ENCODE measurements around the gene TMEM143.

DNA sequence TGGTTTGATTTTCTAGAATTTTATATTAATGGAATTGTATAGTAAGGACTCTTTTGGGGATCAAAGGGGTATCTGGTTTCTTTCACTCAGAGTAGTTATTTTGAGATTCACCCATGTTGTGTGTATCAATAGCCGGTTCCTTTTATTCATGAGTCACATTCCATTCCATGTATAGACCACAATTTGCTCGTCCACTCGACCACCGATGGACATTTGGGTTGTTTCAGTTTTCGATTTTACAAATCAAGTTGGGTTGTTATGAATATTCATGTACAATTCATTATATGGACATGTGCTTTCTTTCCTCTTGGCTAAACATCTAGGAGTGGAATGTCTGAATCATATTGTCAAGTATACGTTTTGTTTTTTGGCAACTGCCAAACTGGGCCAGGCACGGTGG lies 48.0 kb downstream of the TMEM143 start:
- TF ChIP-seq, protein P1, sequence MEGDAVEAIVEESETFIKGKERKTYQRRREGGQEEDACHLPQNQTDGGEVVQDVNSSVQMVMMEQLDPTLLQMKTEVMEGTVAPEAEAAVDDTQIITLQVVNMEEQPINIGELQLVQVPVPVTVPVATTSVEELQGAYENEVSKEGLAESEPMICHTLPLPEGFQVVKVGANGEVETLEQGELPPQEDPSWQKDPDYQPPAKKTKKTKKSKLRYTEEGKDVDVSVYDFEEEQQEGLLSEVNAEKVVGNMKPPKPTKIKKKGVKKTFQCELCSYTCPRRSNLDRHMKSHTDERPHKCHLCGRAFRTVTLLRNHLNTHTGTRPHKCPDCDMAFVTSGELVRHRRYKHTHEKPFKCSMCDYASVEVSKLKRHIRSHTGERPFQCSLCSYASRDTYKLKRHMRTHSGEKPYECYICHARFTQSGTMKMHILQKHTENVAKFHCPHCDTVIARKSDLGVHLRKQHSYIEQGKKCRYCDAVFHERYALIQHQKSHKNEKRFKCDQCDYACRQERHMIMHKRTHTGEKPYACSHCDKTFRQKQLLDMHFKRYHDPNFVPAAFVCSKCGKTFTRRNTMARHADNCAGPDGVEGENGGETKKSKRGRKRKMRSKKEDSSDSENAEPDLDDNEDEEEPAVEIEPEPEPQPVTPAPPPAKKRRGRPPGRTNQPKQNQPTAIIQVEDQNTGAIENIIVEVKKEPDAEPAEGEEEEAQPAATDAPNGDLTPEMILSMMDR (conservative IDR thresholded peaks at IDR 0.05; ENCODE audit: low read depth, low read length), result no peak
- no peak for TF ChIP-seq EZH2 (IDR thresholded peaks at IDR 0.05; ENCODE audit: borderline replicate concordance, low read depth, low read length, poor library complexity, severe bottlenecking)

All from A673 (cell line).